H1 (cell line): ENCODE data around the gene ARL5C. TPM values are rescaled to one million over a fixed set of nuclear protein-coding genes. Genes with fewer than 3 reads are reported as not detected.

ENCODE experiments used
- CTCF ChIA-PET: fragments of 300-600 bp; sonication (Branson Sonifier 250); formaldehyde crosslinking; loops from one replicate; lab custom pipeline; 2021; ENCODE audit not compliant: partially characterized antibody; lab: Charles Lee
- POLR2A ChIA-PET: fragments of 300-600 bp; sonication (Branson Sonifier 250); formaldehyde crosslinking; loops from one replicate; lab custom pipeline; 2021; ENCODE audit warnings: inconsistent platforms; ENCODE audit not compliant: partially characterized antibody; lab: Charles Lee
- DNase-seq, 2 experiments: peaks; one replicate each; pipeline versions ENCODE4 v3.0.0 to v3.0.0-alpha.2; 2010 to 2022; ENCODE audit warnings: low spot score in 2 of 2, low read depth in 1 of 2, mixed read lengths in 1 of 2
- FAIRE-seq: peaks from 2 replicates; lab custom pipeline; 2011; peaks lifted over from hg19 to GRCh38; lab: Jason Lieb, UNC
- H2AFZ ChIP-seq: 2 replicates; pipeline ENCODE4 v1.8.1; 2012; ENCODE audit warnings: low read length, inconsistent platforms
- H2AK5ac ChIP-seq: 2 replicates; pipeline ENCODE4 v1.6.1; 2013; ENCODE audit warnings: low read depth, low read length
- H2BK120ac ChIP-seq: replicated peaks from 2 replicates; pipeline ENCODE3; 2013; ENCODE audit warnings: low read depth, low read length, inconsistent platforms
- H2BK12ac ChIP-seq: 2 replicates; pipeline ENCODE4 v1.6.1; 2013; ENCODE audit warnings: low read depth, low read length
- H2BK15ac ChIP-seq: 2 replicates; pipeline ENCODE4 v1.6.1; 2013; ENCODE audit warnings: low read length
- H2BK20ac ChIP-seq: 2 replicates; pipeline ENCODE4 v1.6.1; 2013; ENCODE audit warnings: low read length
- H2BK5ac ChIP-seq: 2 replicates; pipeline ENCODE4 v1.6.1; 2013; ENCODE audit warnings: low read depth, low read length
- H3K14ac ChIP-seq: 2 replicates; pipeline ENCODE4 v1.6.1; 2013; ENCODE audit warnings: inconsistent platforms; ENCODE audit not compliant: insufficient read length
- H3K18ac ChIP-seq: 2 replicates; pipeline ENCODE4 v1.6.1; 2013; ENCODE audit warnings: low read length; ENCODE audit errors: extremely low read depth
- H3K23ac ChIP-seq: 2 replicates; pipeline ENCODE4 v1.6.1; 2013; ENCODE audit warnings: inconsistent platforms; ENCODE audit not compliant: insufficient read length
- H3K23me2 ChIP-seq: 2 replicates; pipeline ENCODE4 v1.6.1; 2013; ENCODE audit warnings: low read depth, low read length
- H3K27ac ChIP-seq: 2 replicates; pipeline ENCODE4 v1.6.1; 2011; ENCODE audit warnings: low read depth, low read length, inconsistent platforms
- H3K27me3 ChIP-seq, 4 experiments: replicated peaks in 1 of 4; 1 replicate in 1 of 4; 2 replicates in 3 of 4; pipeline versions ENCODE4 v1.6.1 to v1.8.1; 2011 to 2013; ENCODE audit warnings: low read length in 3 of 4, mild to moderate bottlenecking in 3 of 4, inconsistent platforms in 2 of 4, mixed read lengths in 2 of 4, moderate library complexity in 1 of 4; ENCODE audit not compliant: control insufficient read depth in 3 of 4, insufficient read depth in 3 of 4; ENCODE audit errors: extremely low read depth in 1 of 4
- H3K36me3 ChIP-seq, 4 experiments: 2 replicates each; pipeline versions ENCODE4 v1.6.1 to v1.8.1; 2011 to 2013; ENCODE audit warnings: mild to moderate bottlenecking in 4 of 4, low read length in 3 of 4, moderate library complexity in 2 of 4, control low read depth in 1 of 4, inconsistent platforms in 1 of 4; ENCODE audit not compliant: insufficient read depth in 4 of 4, control insufficient read depth in 2 of 4
- H3K4ac ChIP-seq: replicated peaks from 2 replicates; pipeline ENCODE3; 2013; ENCODE audit warnings: low read length, low read depth, mixed read lengths, inconsistent platforms; ENCODE audit not compliant: insufficient read length
- H3K4me1 ChIP-seq, 4 experiments: replicated peaks in 1 of 4; 1 replicate in 1 of 4; 2 replicates in 3 of 4; pipeline versions ENCODE4 v1.6.1 to v1.8.1; 2011 to 2013; ENCODE audit warnings: low read length in 3 of 4, inconsistent platforms in 2 of 4, mixed read lengths in 1 of 4; ENCODE audit not compliant: insufficient read depth in 4 of 4, control insufficient read depth in 3 of 4
- H3K4me2 ChIP-seq, 2 experiments: 2 replicates each; pipeline versions ENCODE4 v1.6.1 to v1.8.1; 2011 to 2013; ENCODE audit warnings: low read depth in 2 of 2, low read length in 2 of 2, control low read depth in 1 of 2, inconsistent platforms in 1 of 2, mild to moderate bottlenecking in 1 of 2; ENCODE audit not compliant: insufficient read depth in 1 of 2
- H3K4me3 ChIP-seq, 4 experiments: fragments of 200-600, 300-600 bp in 1 of 4; sonication (generic), shearing (Covaris generic), sonication (Bioruptor Twin) in 1 of 4; 2 replicates each; pipeline versions ENCODE4 v1.5.1 to v1.8.1; 2011 to 2016; ENCODE audit warnings: low read length in 4 of 4, low read depth in 3 of 4, control low read depth in 2 of 4, inconsistent platforms in 2 of 4, mild to moderate bottlenecking in 2 of 4, mixed read lengths in 1 of 4, moderate library complexity in 1 of 4; ENCODE audit not compliant: insufficient read depth in 2 of 4; ENCODE audit errors: extremely low read depth in 1 of 4
- H3K56ac ChIP-seq: replicated peaks from 2 replicates; pipeline ENCODE3; 2013; ENCODE audit warnings: low read depth, mild to moderate bottlenecking, mixed read lengths, low read length, inconsistent platforms; ENCODE audit not compliant: insufficient read length
- H3K79me1 ChIP-seq: 2 replicates; pipeline ENCODE4 v1.6.1; 2013; ENCODE audit warnings: low read depth, low read length, control low read depth
- H3K79me2 ChIP-seq, 2 experiments: 2 replicates each; pipeline versions ENCODE4 v1.6.1 to v1.8.1; 2012 to 2013; ENCODE audit warnings: low read length in 2 of 2, mild to moderate bottlenecking in 2 of 2, inconsistent platforms in 1 of 2; ENCODE audit not compliant: insufficient read depth in 2 of 2, control insufficient read depth in 1 of 2
- H3K9ac ChIP-seq, 4 experiments: replicated peaks in 1 of 4; 1 replicate in 1 of 4; 2 replicates in 3 of 4; pipeline versions ENCODE4 v1.6.1 to v1.8.1; 2011 to 2013; ENCODE audit warnings: low read depth in 3 of 4, low read length in 3 of 4, control low read depth in 2 of 4, mild to moderate bottlenecking in 2 of 4, moderate library complexity in 2 of 4, inconsistent platforms in 1 of 4; ENCODE audit errors: extremely low read depth in 1 of 4
- H3K9me3 ChIP-seq, 2 experiments: 2 replicates each; pipeline versions ENCODE4 v1.6.1 to v1.8.1; 2012 to 2013; ENCODE audit warnings: mild to moderate bottlenecking in 2 of 2, moderate library complexity in 2 of 2, control low read depth in 1 of 2, inconsistent platforms in 1 of 2, low read depth in 1 of 2, low read length in 1 of 2, mixed read lengths in 1 of 2; ENCODE audit not compliant: insufficient read depth in 2 of 2
- H4K20me1 ChIP-seq, 2 experiments: replicated peaks in 1 of 2; 2 replicates each; pipeline versions ENCODE3 to v1.8.1; 2011 to 2013; ENCODE audit warnings: inconsistent platforms in 2 of 2, low read length in 2 of 2, mild to moderate bottlenecking in 1 of 2; ENCODE audit not compliant: insufficient read depth in 2 of 2, control insufficient read depth in 1 of 2
- H4K5ac ChIP-seq: 2 replicates; pipeline ENCODE4 v1.6.1; 2013; ENCODE audit warnings: low read length, low read depth, mixed read lengths, inconsistent platforms; ENCODE audit not compliant: insufficient read length
- H4K8ac ChIP-seq: 2 replicates; pipeline ENCODE4 v1.8.0; 2013; ENCODE audit warnings: mild to moderate bottlenecking, moderate library complexity, low read length, inconsistent platforms; ENCODE audit not compliant: insufficient read depth; ENCODE audit errors: extremely low read depth
- H4K91ac ChIP-seq: replicated peaks from 2 replicates; pipeline ENCODE3; 2013; ENCODE audit warnings: low read length, mixed read lengths, inconsistent platforms; ENCODE audit not compliant: insufficient read length
- ASH2L ChIP-seq: fragments of 200-600, 300-600 bp; sonication (generic); IDR thresholded peaks from one replicate; pipeline ENCODE4 v1.7.1; 2017; ENCODE audit warnings: low read length
- CHD2 ChIP-seq: IDR thresholded peaks from 2 replicates; pipeline ENCODE4 v1.6.1; 2012; ENCODE audit warnings: low read length, improper control_type of control experiment
- EGR1 ChIP-seq: IDR thresholded peaks from 2 replicates; pipeline ENCODE4 v1.6.1; 2011; ENCODE audit warnings: low read depth, low read length, borderline replicate concordance
- EZH2 ChIP-seq: fragments of 200-600 bp; sonication (generic); IDR thresholded peaks from 2 replicates; pipeline ENCODE4 v1.7.1; 2012; ENCODE audit warnings: low read depth, mild to moderate bottlenecking, moderate library complexity, low read length, inconsistent platforms; ENCODE audit not compliant: severe bottlenecking
- KDM1A ChIP-seq: fragments of 200-600, 300-600 bp; sonication (generic); IDR thresholded peaks from 2 replicates; pipeline ENCODE4 v1.7.1; 2016; ENCODE audit warnings: mild to moderate bottlenecking, low read length, borderline replicate concordance
- RXRA ChIP-seq: IDR thresholded peaks from 2 replicates; pipeline ENCODE4 v1.6.1; 2011; ENCODE audit warnings: low read depth, mild to moderate bottlenecking, low read length, moderate library complexity; ENCODE audit not compliant: insufficient read depth
- SAP30 ChIP-seq: fragments of 300-600 bp; sonication (generic); IDR thresholded peaks from 2 replicates; pipeline ENCODE4 v1.7.1; 2012; ENCODE audit warnings: low read length, moderate library complexity, mild to moderate bottlenecking, inconsistent platforms; ENCODE audit not compliant: insufficient read depth, insufficient replicate concordance
- SIX5 ChIP-seq: IDR thresholded peaks from 2 replicates; pipeline ENCODE4 v1.6.1; 2011; ENCODE audit warnings: mild to moderate bottlenecking, low read depth, low read length
- TCF12 ChIP-seq: IDR thresholded peaks from 2 replicates; pipeline ENCODE4 v1.6.1; 2011; ENCODE audit warnings: low read depth, mild to moderate bottlenecking, low read length
- whole genome bisulfite sequencing, 2 experiments: shearing (Covaris generic) in 1 of 2; methylation state at CpG; one replicate each; pipeline versions ENCODE4 v1.1.6 to v1.1.7; 2013 to 2015; ENCODE audit warnings: low lambda C conversion rate in 2 of 2, mixed read lengths in 2 of 2, inconsistent platforms in 1 of 2, low coverage in 1 of 2, missing lambda C conversion rate in 1 of 2; ENCODE audit not compliant: insufficient replicate concordance in 2 of 2, insufficient coverage in 1 of 2, insufficient read length in 1 of 2; ENCODE audit errors: extremely low coverage in 1 of 2, missing lambda C conversion rate in 1 of 2; 5-methylcytosine and 5-hydroxymethylcytosine counted together
- polyA plus RNA-seq, 7 experiments: library from polyadenylated mRNA; depleted of rRNA in 3 of 7; stranded (reverse) in 5 of 7; unstranded in 2 of 7; fragments of >200 nt in 5 of 7; fragments of 200-250 nt in 2 of 7; gene quantifications; 1 replicate in 5 of 7; 2 replicates in 1 of 7; 4 replicates in 1 of 7; pipeline versions ENCODE4 v1.2.1 to v1.2.3, GENCODE V29; 2011 to 2013; ENCODE audit warnings: missing spikeins in 2 of 7, mixed read lengths in 2 of 7
- total RNA-seq: library from RNA; stranded (reverse); fragmentation: NEBNext Ultra II Directional; extraction: Animal tissue kit (Norgen Biotek cat#: 25700); gene quantifications from 2 replicates; pipeline ENCODE4 v1.2.1, GENCODE V29; 2021
- TF ChIP-seq, protein P1 (sequence below), 3 experiments: IDR thresholded peaks; 1 replicate in 2 of 3; 2 replicates in 1 of 3; pipeline versions ENCODE4 v1.5.1 to v1.6.1; 2011; ENCODE audit warnings: low read length in 3 of 3, mild to moderate bottlenecking in 3 of 3, inconsistent platforms in 2 of 3, low read depth in 1 of 3, moderate library complexity in 1 of 3; ENCODE audit not compliant: insufficient read depth in 1 of 3; ENCODE audit errors: control extremely low read depth in 1 of 3

ARL5C gene
- total and polyA plus RNA-seq, 2 of the 8 experiments (the other 6 are each of a cell fraction or from before 2014, with no cell fraction given) = not detected

DNA sequence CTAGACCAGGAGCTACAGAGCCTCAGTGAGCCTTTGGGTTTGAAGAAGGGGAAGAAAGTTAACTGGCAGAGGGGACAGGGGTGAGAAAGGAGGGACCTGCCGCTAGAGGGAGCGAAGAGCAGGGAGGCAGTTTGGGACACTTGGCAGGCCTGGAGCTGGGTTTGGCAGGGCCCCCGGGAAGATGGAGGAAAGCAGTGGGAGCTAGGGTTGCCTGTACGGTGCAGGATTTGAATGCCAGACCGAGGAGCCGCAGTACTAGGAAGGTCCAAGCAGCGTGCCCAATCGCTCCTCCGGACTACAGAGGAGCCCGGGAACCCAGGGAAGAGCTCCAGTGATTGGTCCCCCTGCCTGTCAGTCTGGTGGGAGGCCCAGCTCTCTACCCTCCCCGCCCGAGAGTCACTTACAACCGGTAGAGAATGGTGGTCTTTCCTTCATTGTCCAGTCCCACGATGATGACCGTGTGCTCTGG lies 1.3 kb downstream of the ARL5C start:
- no peak overlapping the region for H4K91ac ChIP-seq
- H3K14ac ChIP-seq = no peak overlapping the region
- no peak overlapping the region for H4K5ac ChIP-seq
- H3K4me3 ChIP-seq = peak overlapping the region; percentile 58 to 84 (median 77)
- no peaks in the 10 kb centered on the region for H3K79me2 ChIP-seq
- FAIRE-seq (peak; percentile 88), DNase-seq (peak; percentile 90 to 91)
- no peaks in the 10 kb centered on the region for H3K36me3 ChIP-seq
- no peak overlapping the region for H2AK5ac ChIP-seq
- H3K23ac ChIP-seq = no peak overlapping the region
- H3K4me2 ChIP-seq = peak overlapping the region; percentile 95 to 96
- H3K18ac ChIP-seq = peak overlapping the region; percentile 44; the same call in 1 of the 2 replicates
- no peak overlapping the region for H3K9ac ChIP-seq
- no peak overlapping the region for H2BK5ac ChIP-seq
- H3K4me1 ChIP-seq = peaks cover 0 to 8% (median 6%) of the 10 kb centered on the region in 4 experiments; a peak in 5 of 7 replicates
- H2BK12ac ChIP-seq = no peak overlapping the region
- H3K23me2 ChIP-seq = peaks cover 12% of the 10 kb centered on the region; the same call in 1 of the 2 replicates
- no peak overlapping the region for H3K56ac ChIP-seq
- ChIA-PET POLR2A (interaction anchor here (0.7 to 3.9 kb wide), 8 partner anchors 9 to 193 kb away, joined by 3 to 35 read pairs (median 5); partner anchors contain the start of gene RPL19), CTCF (interaction anchor here (0.6 to 10.8 kb wide), 46 partner anchors 10 to 667 kb away, joined by 3 to 151 read pairs (median 4); partner anchors contain the start of genes LASP1NB and RPL19)
- H3K27me3 ChIP-seq = peaks cover 14 to 31% (median 25%) of the 10 kb centered on the region in 4 experiments
- no peak overlapping the region for H3K4ac ChIP-seq
- no peak overlapping the region for H2BK15ac ChIP-seq
- peak overlapping the region; percentile 96 for H2AFZ ChIP-seq
- no peaks in the 10 kb centered on the region for H4K20me1 ChIP-seq
- H2BK20ac ChIP-seq = no peak overlapping the region
- no peak overlapping the region for H3K27ac ChIP-seq
- H4K8ac ChIP-seq = peak overlapping the region; percentile 39; the same call in 1 of the 2 replicates
- no peak overlapping the region for H2BK120ac ChIP-seq
- 2% methylated on average over 15 of the region's 15 CpGs; no CpG with 5 or more reads in 1 of the 2 experiments for WGBS, 2 experiments
- H3K9me3 ChIP-seq = no peaks in the 10 kb centered on the region
- H3K79me1 ChIP-seq = no peaks in the 10 kb centered on the region
- TF ChIP-seq SAP30 (peak; percentile 23), SIX5 (no peak), TCF12 (0 out of 2 replicates have a peak, but pooled peaks have one; percentile 5), ASH2L (peak; percentile 43), RXRA (no peak), KDM1A (peak; percentile 68; the same call in 1 of the 2 replicates), CHD2 (peak; percentile 75; the same call in 1 of the 2 replicates), EGR1 (no peak), EZH2 (no peak)
- TF ChIP-seq, protein P1, sequence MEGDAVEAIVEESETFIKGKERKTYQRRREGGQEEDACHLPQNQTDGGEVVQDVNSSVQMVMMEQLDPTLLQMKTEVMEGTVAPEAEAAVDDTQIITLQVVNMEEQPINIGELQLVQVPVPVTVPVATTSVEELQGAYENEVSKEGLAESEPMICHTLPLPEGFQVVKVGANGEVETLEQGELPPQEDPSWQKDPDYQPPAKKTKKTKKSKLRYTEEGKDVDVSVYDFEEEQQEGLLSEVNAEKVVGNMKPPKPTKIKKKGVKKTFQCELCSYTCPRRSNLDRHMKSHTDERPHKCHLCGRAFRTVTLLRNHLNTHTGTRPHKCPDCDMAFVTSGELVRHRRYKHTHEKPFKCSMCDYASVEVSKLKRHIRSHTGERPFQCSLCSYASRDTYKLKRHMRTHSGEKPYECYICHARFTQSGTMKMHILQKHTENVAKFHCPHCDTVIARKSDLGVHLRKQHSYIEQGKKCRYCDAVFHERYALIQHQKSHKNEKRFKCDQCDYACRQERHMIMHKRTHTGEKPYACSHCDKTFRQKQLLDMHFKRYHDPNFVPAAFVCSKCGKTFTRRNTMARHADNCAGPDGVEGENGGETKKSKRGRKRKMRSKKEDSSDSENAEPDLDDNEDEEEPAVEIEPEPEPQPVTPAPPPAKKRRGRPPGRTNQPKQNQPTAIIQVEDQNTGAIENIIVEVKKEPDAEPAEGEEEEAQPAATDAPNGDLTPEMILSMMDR (IDR thresholded peaks at IDR 0.05; ENCODE audit: control extremely low read depth in 1 of 3, insufficient read depth in 1 of 3, low read depth in 1 of 3, low read length in 3 of 3) = peak; percentile 85 to 98 (median 95)
